Measurements from ENCODE around the gene PVALB. TPM values are rescaled to one million over a fixed set of nuclear protein-coding genes. Genes with fewer than 3 reads are reported as not detected.

Gene PVALB
- total and polyA plus RNA-seq, 4 donors: 0.56 to 3.4 (median 1.1) TPM

GRCh38 chr22:36764641-36765040 is 52.2 kb downstream of the PVALB start (continued):
- TF ChIP-seq CTCF (IDR thresholded peaks at IDR 0.05; ENCODE audit: low read depth, low read length, missing input control) (no peak), NR2F2 (IDR thresholded peaks at IDR 0.05) (no peak), ZBTB33 (IDR thresholded peaks at IDR 0.05) (no peak)

- H3K4me1 ChIP-seq (ENCODE audit: control insufficient read depth in 4 of 4, insufficient read depth in 4 of 4, low read length in 3 of 4): no peaks in the 10 kb centered on the region
- no peak for DNase-seq (ENCODE audit: low spot score)
- peaks cover 0 to 9% (median 2%) of the 10 kb centered on the region in 4 donors for H3K36me3 ChIP-seq (ENCODE audit: control insufficient read depth in 4 of 4, insufficient read depth in 3 of 4, low read depth in 1 of 4, low read length in 3 of 4)
- H3K9me3 ChIP-seq (ENCODE audit: control insufficient read depth in 4 of 4, low read length in 3 of 4): no peaks in the 10 kb centered on the region
- no peak overlapping the region for H3K27ac ChIP-seq (ENCODE audit: low read depth in 1 of 2, low read length in 2 of 2)
- no peak overlapping the region for H3K9ac ChIP-seq (ENCODE audit: low read depth in 1 of 2, low read length in 2 of 2)
- 96% methylated on average over 9 of the region's 9 CpGs for whole genome bisulfite sequencing
- TF ChIP-seq TAF1 (conservative IDR thresholded peaks at IDR 0.05) (no peak), ATF3 (IDR thresholded peaks at IDR 0.05) (no peak), RAD21 (IDR thresholded peaks at IDR 0.05) (no peak), YY1 (IDR thresholded peaks at IDR 0.05) (no peak), NR2F2 (IDR thresholded peaks at IDR 0.05) (no peak), CTCF (IDR thresholded peaks at IDR 0.05; ENCODE audit: low read depth, low read length, missing input control) (no peak), HNF4G (IDR thresholded peaks at IDR 0.05) (no peak), HNF4A (conservative IDR thresholded peaks at IDR 0.05) (no peak), JUND (IDR thresholded peaks at IDR 0.05) (no peak), SP1 (IDR thresholded peaks at IDR 0.05) (no peak), FOXA2 (IDR thresholded peaks at IDR 0.05) (no peak), FOXA1 (IDR thresholded peaks at IDR 0.05) (no peak), EGR1 (IDR thresholded peaks at IDR 0.05; ENCODE audit: low read depth in 2 of 2) (no peak), RXRA (IDR thresholded peaks at IDR 0.05) (no peak), ZBTB33 (IDR thresholded peaks at IDR 0.05) (no peak), GABPA (IDR thresholded peaks at IDR 0.05 in 1 of 2, conservative IDR thresholded peaks at IDR 0.05 in 1 of 2) (no peak)
- TF ChIP-seq, protein P1, sequence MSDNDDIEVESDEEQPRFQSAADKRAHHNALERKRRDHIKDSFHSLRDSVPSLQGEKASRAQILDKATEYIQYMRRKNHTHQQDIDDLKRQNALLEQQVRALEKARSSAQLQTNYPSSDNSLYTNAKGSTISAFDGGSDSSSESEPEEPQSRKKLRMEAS (IDR thresholded peaks at IDR 0.05): no peak
- TF ChIP-seq, protein P2, sequence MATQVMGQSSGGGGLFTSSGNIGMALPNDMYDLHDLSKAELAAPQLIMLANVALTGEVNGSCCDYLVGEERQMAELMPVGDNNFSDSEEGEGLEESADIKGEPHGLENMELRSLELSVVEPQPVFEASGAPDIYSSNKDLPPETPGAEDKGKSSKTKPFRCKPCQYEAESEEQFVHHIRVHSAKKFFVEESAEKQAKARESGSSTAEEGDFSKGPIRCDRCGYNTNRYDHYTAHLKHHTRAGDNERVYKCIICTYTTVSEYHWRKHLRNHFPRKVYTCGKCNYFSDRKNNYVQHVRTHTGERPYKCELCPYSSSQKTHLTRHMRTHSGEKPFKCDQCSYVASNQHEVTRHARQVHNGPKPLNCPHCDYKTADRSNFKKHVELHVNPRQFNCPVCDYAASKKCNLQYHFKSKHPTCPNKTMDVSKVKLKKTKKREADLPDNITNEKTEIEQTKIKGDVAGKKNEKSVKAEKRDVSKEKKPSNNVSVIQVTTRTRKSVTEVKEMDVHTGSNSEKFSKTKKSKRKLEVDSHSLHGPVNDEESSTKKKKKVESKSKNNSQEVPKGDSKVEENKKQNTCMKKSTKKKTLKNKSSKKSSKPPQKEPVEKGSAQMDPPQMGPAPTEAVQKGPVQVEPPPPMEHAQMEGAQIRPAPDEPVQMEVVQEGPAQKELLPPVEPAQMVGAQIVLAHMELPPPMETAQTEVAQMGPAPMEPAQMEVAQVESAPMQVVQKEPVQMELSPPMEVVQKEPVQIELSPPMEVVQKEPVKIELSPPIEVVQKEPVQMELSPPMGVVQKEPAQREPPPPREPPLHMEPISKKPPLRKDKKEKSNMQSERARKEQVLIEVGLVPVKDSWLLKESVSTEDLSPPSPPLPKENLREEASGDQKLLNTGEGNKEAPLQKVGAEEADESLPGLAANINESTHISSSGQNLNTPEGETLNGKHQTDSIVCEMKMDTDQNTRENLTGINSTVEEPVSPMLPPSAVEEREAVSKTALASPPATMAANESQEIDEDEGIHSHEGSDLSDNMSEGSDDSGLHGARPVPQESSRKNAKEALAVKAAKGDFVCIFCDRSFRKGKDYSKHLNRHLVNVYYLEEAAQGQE (IDR thresholded peaks at IDR 0.05): no peak
- no peaks in the 10 kb centered on the region for H3K27me3 ChIP-seq (ENCODE audit: control insufficient read depth in 4 of 4, insufficient read depth in 4 of 4, low read length in 3 of 4)
- no peak overlapping the region for H3K4me3 ChIP-seq (ENCODE audit: low read depth in 1 of 3, low read length in 3 of 3)
Measured at GRCh38 chr22:36764060-36764459, 52.8 kb downstream of the PVALB start.

All from liver (tissue), 9 donors.